H1 (cell line): ENCODE measurements around the gene CCDC169. TPM values are rescaled to one million over a fixed set of nuclear protein-coding genes. Genes with fewer than 3 reads are reported as not detected.

ENCODE experiments used
- CTCF ChIA-PET: fragments of 300-600 bp; sonication (Branson Sonifier 250); formaldehyde crosslinking; loops from one replicate; lab custom pipeline; 2021; ENCODE audit not compliant: partially characterized antibody; lab: Charles Lee
- POLR2A ChIA-PET: fragments of 300-600 bp; sonication (Branson Sonifier 250); formaldehyde crosslinking; loops from one replicate; lab custom pipeline; 2021; ENCODE audit warnings: inconsistent platforms; ENCODE audit not compliant: partially characterized antibody; lab: Charles Lee
- DNase-seq, 2 experiments: peaks; one replicate each; pipeline versions ENCODE4 v3.0.0 to v3.0.0-alpha.2; 2010 to 2022; ENCODE audit warnings: low spot score in 2 of 2, low read depth in 1 of 2, mixed read lengths in 1 of 2
- FAIRE-seq: peaks from 2 replicates; lab custom pipeline; 2011; peaks lifted over from hg19 to GRCh38; lab: Jason Lieb, UNC
- H2AFZ ChIP-seq: 2 replicates; pipeline ENCODE4 v1.8.1; 2012; ENCODE audit warnings: low read length, inconsistent platforms
- H2AK5ac ChIP-seq: 2 replicates; pipeline ENCODE4 v1.6.1; 2013; ENCODE audit warnings: low read depth, low read length
- H2BK120ac ChIP-seq: replicated peaks from 2 replicates; pipeline ENCODE3; 2013; ENCODE audit warnings: low read depth, low read length, inconsistent platforms
- H2BK12ac ChIP-seq: 2 replicates; pipeline ENCODE4 v1.6.1; 2013; ENCODE audit warnings: low read depth, low read length
- H2BK15ac ChIP-seq: 2 replicates; pipeline ENCODE4 v1.6.1; 2013; ENCODE audit warnings: low read length
- H2BK20ac ChIP-seq: 2 replicates; pipeline ENCODE4 v1.6.1; 2013; ENCODE audit warnings: low read length
- H2BK5ac ChIP-seq: 2 replicates; pipeline ENCODE4 v1.6.1; 2013; ENCODE audit warnings: low read depth, low read length
- H3K14ac ChIP-seq: 2 replicates; pipeline ENCODE4 v1.6.1; 2013; ENCODE audit warnings: inconsistent platforms; ENCODE audit not compliant: insufficient read length
- H3K18ac ChIP-seq: 2 replicates; pipeline ENCODE4 v1.6.1; 2013; ENCODE audit warnings: low read length; ENCODE audit errors: extremely low read depth
- H3K23ac ChIP-seq: 2 replicates; pipeline ENCODE4 v1.6.1; 2013; ENCODE audit warnings: inconsistent platforms; ENCODE audit not compliant: insufficient read length
- H3K23me2 ChIP-seq: 2 replicates; pipeline ENCODE4 v1.6.1; 2013; ENCODE audit warnings: low read depth, low read length
- H3K27ac ChIP-seq: 2 replicates; pipeline ENCODE4 v1.6.1; 2011; ENCODE audit warnings: low read depth, low read length, inconsistent platforms
- H3K27me3 ChIP-seq, 4 experiments: replicated peaks in 1 of 4; 1 replicate in 1 of 4; 2 replicates in 3 of 4; pipeline versions ENCODE4 v1.6.1 to v1.8.1; 2011 to 2013; ENCODE audit warnings: low read length in 3 of 4, mild to moderate bottlenecking in 3 of 4, inconsistent platforms in 2 of 4, mixed read lengths in 2 of 4, moderate library complexity in 1 of 4; ENCODE audit not compliant: control insufficient read depth in 3 of 4, insufficient read depth in 3 of 4; ENCODE audit errors: extremely low read depth in 1 of 4
- H3K36me3 ChIP-seq, 4 experiments: 2 replicates each; pipeline versions ENCODE4 v1.6.1 to v1.8.1; 2011 to 2013; ENCODE audit warnings: mild to moderate bottlenecking in 4 of 4, low read length in 3 of 4, moderate library complexity in 2 of 4, control low read depth in 1 of 4, inconsistent platforms in 1 of 4; ENCODE audit not compliant: insufficient read depth in 4 of 4, control insufficient read depth in 2 of 4
- H3K4ac ChIP-seq: replicated peaks from 2 replicates; pipeline ENCODE3; 2013; ENCODE audit warnings: low read length, low read depth, mixed read lengths, inconsistent platforms; ENCODE audit not compliant: insufficient read length
- H3K4me1 ChIP-seq, 4 experiments: replicated peaks in 1 of 4; 1 replicate in 1 of 4; 2 replicates in 3 of 4; pipeline versions ENCODE4 v1.6.1 to v1.8.1; 2011 to 2013; ENCODE audit warnings: low read length in 3 of 4, inconsistent platforms in 2 of 4, mixed read lengths in 1 of 4; ENCODE audit not compliant: insufficient read depth in 4 of 4, control insufficient read depth in 3 of 4
- H3K4me2 ChIP-seq, 2 experiments: 2 replicates each; pipeline versions ENCODE4 v1.6.1 to v1.8.1; 2011 to 2013; ENCODE audit warnings: low read depth in 2 of 2, low read length in 2 of 2, control low read depth in 1 of 2, inconsistent platforms in 1 of 2, mild to moderate bottlenecking in 1 of 2; ENCODE audit not compliant: insufficient read depth in 1 of 2
- H3K4me3 ChIP-seq, 4 experiments: fragments of 200-600, 300-600 bp in 1 of 4; sonication (generic), shearing (Covaris generic), sonication (Bioruptor Twin) in 1 of 4; 2 replicates each; pipeline versions ENCODE4 v1.5.1 to v1.8.1; 2011 to 2016; ENCODE audit warnings: low read length in 4 of 4, low read depth in 3 of 4, control low read depth in 2 of 4, inconsistent platforms in 2 of 4, mild to moderate bottlenecking in 2 of 4, mixed read lengths in 1 of 4, moderate library complexity in 1 of 4; ENCODE audit not compliant: insufficient read depth in 2 of 4; ENCODE audit errors: extremely low read depth in 1 of 4
- H3K56ac ChIP-seq: replicated peaks from 2 replicates; pipeline ENCODE3; 2013; ENCODE audit warnings: low read depth, mild to moderate bottlenecking, mixed read lengths, low read length, inconsistent platforms; ENCODE audit not compliant: insufficient read length
- H3K79me1 ChIP-seq: 2 replicates; pipeline ENCODE4 v1.6.1; 2013; ENCODE audit warnings: low read depth, low read length, control low read depth
- H3K79me2 ChIP-seq, 2 experiments: 2 replicates each; pipeline versions ENCODE4 v1.6.1 to v1.8.1; 2012 to 2013; ENCODE audit warnings: low read length in 2 of 2, mild to moderate bottlenecking in 2 of 2, inconsistent platforms in 1 of 2; ENCODE audit not compliant: insufficient read depth in 2 of 2, control insufficient read depth in 1 of 2
- H3K9ac ChIP-seq, 4 experiments: replicated peaks in 1 of 4; 1 replicate in 1 of 4; 2 replicates in 3 of 4; pipeline versions ENCODE4 v1.6.1 to v1.8.1; 2011 to 2013; ENCODE audit warnings: low read depth in 3 of 4, low read length in 3 of 4, control low read depth in 2 of 4, mild to moderate bottlenecking in 2 of 4, moderate library complexity in 2 of 4, inconsistent platforms in 1 of 4; ENCODE audit errors: extremely low read depth in 1 of 4
- H3K9me3 ChIP-seq, 2 experiments: 2 replicates each; pipeline versions ENCODE4 v1.6.1 to v1.8.1; 2012 to 2013; ENCODE audit warnings: mild to moderate bottlenecking in 2 of 2, moderate library complexity in 2 of 2, control low read depth in 1 of 2, inconsistent platforms in 1 of 2, low read depth in 1 of 2, low read length in 1 of 2, mixed read lengths in 1 of 2; ENCODE audit not compliant: insufficient read depth in 2 of 2
- H4K20me1 ChIP-seq, 2 experiments: replicated peaks in 1 of 2; 2 replicates each; pipeline versions ENCODE3 to v1.8.1; 2011 to 2013; ENCODE audit warnings: inconsistent platforms in 2 of 2, low read length in 2 of 2, mild to moderate bottlenecking in 1 of 2; ENCODE audit not compliant: insufficient read depth in 2 of 2, control insufficient read depth in 1 of 2
- H4K5ac ChIP-seq: 2 replicates; pipeline ENCODE4 v1.6.1; 2013; ENCODE audit warnings: low read length, low read depth, mixed read lengths, inconsistent platforms; ENCODE audit not compliant: insufficient read length
- H4K8ac ChIP-seq: 2 replicates; pipeline ENCODE4 v1.8.0; 2013; ENCODE audit warnings: mild to moderate bottlenecking, moderate library complexity, low read length, inconsistent platforms; ENCODE audit not compliant: insufficient read depth; ENCODE audit errors: extremely low read depth
- H4K91ac ChIP-seq: replicated peaks from 2 replicates; pipeline ENCODE3; 2013; ENCODE audit warnings: low read length, mixed read lengths, inconsistent platforms; ENCODE audit not compliant: insufficient read length
- CBX8 ChIP-seq: fragments of 300-800, 300-1000 bp; sonication (generic); IDR thresholded peaks from 2 replicates; pipeline ENCODE4 v1.7.1; 2016; ENCODE audit warnings: low read depth, low read length, borderline replicate concordance
- CREB1 ChIP-seq: IDR thresholded peaks from 2 replicates; pipeline ENCODE4 v1.6.1; 2012; ENCODE audit warnings: inconsistent platforms
- JUND ChIP-seq: IDR thresholded peaks from 2 replicates; pipeline ENCODE4 v1.6.1; 2011; ENCODE audit warnings: mild to moderate bottlenecking, improper control_type of control experiment, low read length
- TBP ChIP-seq: IDR thresholded peaks from 2 replicates; pipeline ENCODE4 v1.6.1; 2011; ENCODE audit warnings: low read depth, low read length, improper control_type of control experiment
- WGBS, 2 experiments: shearing (Covaris generic) in 1 of 2; methylation state at CpG; one replicate each; pipeline versions ENCODE4 v1.1.6 to v1.1.7; 2013 to 2015; ENCODE audit warnings: low lambda C conversion rate in 2 of 2, mixed read lengths in 2 of 2, inconsistent platforms in 1 of 2, low coverage in 1 of 2, missing lambda C conversion rate in 1 of 2; ENCODE audit not compliant: insufficient replicate concordance in 2 of 2, insufficient coverage in 1 of 2, insufficient read length in 1 of 2; ENCODE audit errors: extremely low coverage in 1 of 2, missing lambda C conversion rate in 1 of 2; 5-methylcytosine and 5-hydroxymethylcytosine counted together
- polyA plus RNA-seq, 7 experiments: library from polyadenylated mRNA; depleted of rRNA in 3 of 7; stranded (reverse) in 5 of 7; unstranded in 2 of 7; fragments of >200 nt in 5 of 7; fragments of 200-250 nt in 2 of 7; gene quantifications; 1 replicate in 5 of 7; 2 replicates in 1 of 7; 4 replicates in 1 of 7; pipeline versions ENCODE4 v1.2.1 to v1.2.3, GENCODE V29; 2011 to 2013; ENCODE audit warnings: missing spikeins in 2 of 7, mixed read lengths in 2 of 7
- total RNA-seq: library from RNA; stranded (reverse); fragmentation: NEBNext Ultra II Directional; extraction: Animal tissue kit (Norgen Biotek cat#: 25700); gene quantifications from 2 replicates; pipeline ENCODE4 v1.2.1, GENCODE V29; 2021
- TF ChIP-seq, protein P1 (sequence below): IDR thresholded peaks from 2 replicates; pipeline ENCODE4 v1.6.1; 2012; ENCODE audit warnings: inconsistent platforms

CCDC169 gene
- total and polyA plus RNA-seq, 2 of the 8 experiments (the other 6 are each of a cell fraction or from before 2014, with no cell fraction given) = 7.2 to 44.0 TPM

DNA sequence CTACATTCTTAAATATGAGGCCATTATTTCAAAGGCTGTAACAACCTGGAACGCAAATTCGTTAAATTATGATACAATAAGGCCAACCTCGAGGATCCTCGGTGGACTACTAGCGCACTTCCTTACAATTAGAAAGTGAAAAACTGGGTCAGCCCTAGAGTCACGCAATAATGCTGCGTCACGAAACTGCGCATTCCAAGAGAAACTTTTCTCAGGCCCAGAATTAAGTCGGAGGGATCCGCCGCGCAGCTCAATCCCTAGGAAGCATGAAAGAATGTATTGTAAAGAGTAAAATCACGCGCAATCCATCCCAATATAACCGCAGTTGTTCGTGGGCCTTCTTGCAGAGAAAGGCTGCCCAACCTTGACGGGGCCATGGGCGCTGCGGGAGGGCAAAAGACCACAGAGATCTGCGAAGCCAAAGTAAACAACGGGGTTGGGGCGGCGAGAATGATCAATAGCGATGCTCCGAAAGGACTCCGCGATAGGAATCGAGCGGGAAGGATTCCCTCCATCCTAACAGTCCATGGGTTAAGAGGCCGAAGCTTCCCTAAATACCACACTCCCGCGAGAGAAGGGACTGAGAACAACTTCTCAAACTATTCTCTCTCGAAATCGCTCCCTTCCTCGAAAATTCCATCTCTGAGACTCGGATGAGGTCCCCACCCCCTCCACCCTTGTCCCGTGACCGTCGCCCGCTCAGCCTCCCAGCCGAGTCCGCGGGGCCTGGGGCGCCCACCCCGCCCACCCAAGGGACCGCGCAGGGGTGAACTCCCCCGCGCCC, 48.0 kb upstream of the CCDC169 start:
- Histone ChIP-seq H3K79me1 (no peaks in the 10 kb centered on the region), H3K56ac (peak overlapping the region; percentile 86), H2AK5ac (peak overlapping the region; percentile 84; the same call in 1 of the 2 replicates), H2AFZ (peak overlapping the region; percentile 91), H3K4me3 (peak overlapping the region; percentile 61 to 90 (median 84)), H3K79me2 (peaks cover 3 to 48% of the 10 kb centered on the region in 2 experiments), H2BK20ac (no peak overlapping the region), H3K23ac (no peak overlapping the region), H4K5ac (peak overlapping the region; percentile 51), H4K91ac (peak overlapping the region; percentile 44), H2BK5ac (peak overlapping the region; percentile 92), H4K8ac (peak overlapping the region; percentile 99), H4K20me1 (no peaks in the 10 kb centered on the region), H3K4ac (no peak overlapping the region), H3K36me3 (no peaks in the 10 kb centered on the region), H2BK15ac (no peak overlapping the region), H3K18ac (peak overlapping the region; percentile 95; the same call in 1 of the 2 replicates), H2BK12ac (peak overlapping the region; percentile 90; the same call in 1 of the 2 replicates), H3K4me2 (peak overlapping the region; percentile 81 to 93), H3K9me3 (no peaks in the 10 kb centered on the region), H3K23me2 (peaks cover 9% of the 10 kb centered on the region), H3K27me3 (no peaks in the 10 kb centered on the region; a peak in 1 of 7 replicates), H3K14ac (no peak overlapping the region), H3K4me1 (peaks cover 0 to 3% (median 3%) of the 10 kb centered on the region in 4 experiments; a peak in 3 of 7 replicates), H3K27ac (peak overlapping the region; percentile 85), H2BK120ac (no peak overlapping the region), H3K9ac (peak overlapping the region; percentile 81 to 96 (median 90))
- WGBS, 2 experiments = 4% methylated on average over 35 of the region's 50 CpGs; no CpG with 5 or more reads in 1 of the 2 experiments
- FAIRE-seq (peak; percentile 84), DNase-seq (peak in 1 of 2 experiments; percentile 73)
- POLR2A ChIA-PET = interaction anchor here (0.7 to 3.7 kb wide), 9 partner anchors 11 to 490 kb away, joined by 3 to 31 read pairs (median 5); partner anchors contain the start of gene CCDC169
- CTCF ChIA-PET = interaction anchor here (1.4 to 2.5 kb wide), 7 partner anchors 20 to 391 kb away, joined by 3 to 20 read pairs (median 5); no protein-coding TSS in a partner anchor
- TF ChIP-seq CBX8 (no peak), TBP (peak; percentile 65), JUND (0 out of 2 replicates have a peak, but pooled peaks have one; percentile 6), CREB1 (peak; percentile 89)
- TF ChIP-seq, protein P1, sequence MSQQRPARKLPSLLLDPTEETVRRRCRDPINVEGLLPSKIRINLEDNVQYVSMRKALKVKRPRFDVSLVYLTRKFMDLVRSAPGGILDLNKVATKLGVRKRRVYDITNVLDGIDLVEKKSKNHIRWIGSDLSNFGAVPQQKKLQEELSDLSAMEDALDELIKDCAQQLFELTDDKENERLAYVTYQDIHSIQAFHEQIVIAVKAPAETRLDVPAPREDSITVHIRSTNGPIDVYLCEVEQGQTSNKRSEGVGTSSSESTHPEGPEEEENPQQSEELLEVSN = peak; percentile 90
